CD4-positive, alpha-beta T cell treated with Interferon gamma for 1 hour (primary cell): ENCODE data around the gene TTC28.
"Not testable (repeated sequence)": the region's sequence is repeated elsewhere in the genome, so short reads cannot be mapped to it uniquely, and the experiment has no call there.

Experiments
- DNase-seq: peaks from one replicate; pipeline ENCODE4 v3.0.0-alpha.2; 2020

Gene TTC28

DNA sequence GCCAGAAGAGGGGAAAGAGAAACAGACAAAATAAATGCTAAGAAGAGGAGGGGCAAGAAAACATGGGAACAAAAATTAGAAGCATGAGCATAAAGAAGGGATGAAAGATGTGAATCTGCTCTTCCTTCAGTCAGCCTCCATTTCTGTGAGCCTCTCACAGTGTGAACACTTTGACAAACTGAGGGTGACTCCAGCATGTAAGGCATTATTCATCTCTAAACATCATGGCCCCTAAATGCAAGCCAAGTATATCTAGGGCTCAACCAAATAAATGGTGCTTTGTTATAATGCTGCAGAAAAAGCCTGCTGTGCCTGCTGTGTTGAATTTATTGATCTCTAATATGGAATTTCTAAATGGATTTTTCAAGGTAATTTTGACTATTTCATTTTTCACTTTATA is 281.3 kb downstream of the TTC28 start:
- DNase-seq: no peak

DNA sequence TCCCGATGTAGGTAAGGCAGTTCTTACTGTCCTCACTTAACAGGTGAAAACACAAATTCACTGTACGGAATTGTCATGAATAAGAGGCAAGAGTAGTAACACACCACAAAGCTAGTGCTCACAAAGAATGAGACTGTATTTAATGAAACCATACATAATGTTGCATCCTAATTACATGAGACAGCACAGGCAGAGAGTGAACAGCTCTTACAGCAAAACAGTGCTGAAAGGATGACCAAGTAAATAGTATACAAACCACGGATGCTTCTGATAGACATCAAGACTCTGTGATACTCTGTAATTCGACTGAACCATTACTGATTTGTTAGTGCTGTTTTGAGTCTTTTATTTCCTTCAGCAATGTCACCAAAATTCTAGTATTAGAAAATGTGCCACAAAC is 282.3 kb downstream of the TTC28 start:
- no peak for DNase-seq

DNA sequence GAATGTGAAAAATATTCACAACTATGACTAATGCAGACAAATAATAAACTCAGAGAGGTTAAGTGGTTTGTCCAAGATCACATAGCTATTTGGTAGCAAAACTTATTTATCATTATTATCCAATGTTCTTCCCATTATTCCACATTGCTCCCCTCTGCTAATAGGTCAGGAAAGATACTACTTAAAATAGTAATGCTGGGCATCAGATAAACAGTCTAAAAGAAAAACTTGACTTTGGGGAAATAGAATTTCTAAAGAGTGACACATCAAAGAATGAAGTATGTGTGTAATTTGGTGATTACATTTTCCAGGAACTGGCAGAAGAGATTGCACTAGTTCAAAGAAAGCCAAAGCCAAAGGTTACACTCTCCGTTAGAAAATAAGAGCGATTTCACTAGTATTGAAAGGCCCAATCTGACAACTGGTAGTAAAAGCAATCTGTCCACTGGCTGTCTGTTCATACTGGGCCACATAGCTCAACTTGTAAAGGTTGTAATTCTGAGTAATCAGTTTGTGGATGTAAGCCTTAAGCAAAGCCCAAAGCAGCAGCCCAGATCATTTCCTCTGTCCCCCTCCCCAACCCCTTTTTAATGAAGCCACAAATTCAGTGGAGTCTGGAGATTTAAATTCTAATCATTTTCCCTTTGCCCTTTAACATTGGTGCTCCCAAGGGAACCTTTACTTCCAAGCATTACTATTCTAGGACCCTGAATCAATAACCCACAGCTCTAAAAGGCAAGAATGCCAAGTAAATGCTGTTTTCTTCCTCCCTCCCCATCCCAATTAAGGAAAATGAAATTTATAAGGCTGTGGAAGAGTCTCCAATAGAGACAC is 283.5 kb downstream of the TTC28 start:
- DNase-seq: no peak

DNA sequence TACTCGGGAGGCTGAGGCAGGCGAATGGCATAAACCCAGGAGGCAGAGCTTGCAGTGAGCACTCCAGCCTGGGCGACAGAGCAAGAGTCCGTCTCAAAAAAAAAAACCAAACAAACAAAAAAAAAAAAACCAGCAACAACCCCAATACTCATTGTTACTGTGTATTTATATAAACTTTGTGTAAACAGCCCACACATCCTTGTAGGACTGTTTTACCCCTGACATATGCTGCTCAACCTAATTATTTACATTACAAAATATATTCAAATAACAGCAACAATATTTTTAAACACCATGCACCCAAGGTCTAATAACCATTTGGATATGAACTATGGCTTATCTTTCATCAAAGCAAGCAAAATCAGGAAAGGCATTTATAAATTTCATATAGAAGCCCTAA is 284.1 kb downstream of the TTC28 start:
- DNase-seq: no peak

DNA sequence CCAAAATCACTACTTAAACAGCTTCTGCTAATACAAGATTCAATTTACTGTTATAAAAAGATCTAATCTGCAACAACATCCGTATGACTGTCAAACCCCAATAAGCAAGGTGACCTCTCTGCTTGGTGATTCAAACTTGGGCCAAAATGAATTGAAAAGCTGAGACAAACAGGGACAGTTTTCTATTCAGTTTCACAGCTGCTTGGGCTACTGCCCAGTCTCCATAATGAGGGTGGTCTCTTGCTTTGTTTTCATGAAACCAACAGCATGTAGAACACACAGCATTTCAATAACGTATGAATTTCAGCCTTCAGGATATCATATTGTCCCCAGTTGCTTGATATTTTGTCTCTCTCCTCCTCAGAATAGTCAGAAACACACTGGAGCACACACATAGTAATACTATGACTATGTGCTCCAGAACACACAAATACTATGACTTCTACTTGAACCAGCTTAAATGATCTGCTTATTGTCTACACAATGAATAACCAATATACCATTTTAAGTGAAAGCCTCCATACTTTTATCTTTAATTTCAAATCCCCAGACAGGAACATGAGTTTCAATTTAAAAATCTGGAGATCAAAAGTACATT is 285.0 kb downstream of the TTC28 start:
- no peak for DNase-seq

DNA sequence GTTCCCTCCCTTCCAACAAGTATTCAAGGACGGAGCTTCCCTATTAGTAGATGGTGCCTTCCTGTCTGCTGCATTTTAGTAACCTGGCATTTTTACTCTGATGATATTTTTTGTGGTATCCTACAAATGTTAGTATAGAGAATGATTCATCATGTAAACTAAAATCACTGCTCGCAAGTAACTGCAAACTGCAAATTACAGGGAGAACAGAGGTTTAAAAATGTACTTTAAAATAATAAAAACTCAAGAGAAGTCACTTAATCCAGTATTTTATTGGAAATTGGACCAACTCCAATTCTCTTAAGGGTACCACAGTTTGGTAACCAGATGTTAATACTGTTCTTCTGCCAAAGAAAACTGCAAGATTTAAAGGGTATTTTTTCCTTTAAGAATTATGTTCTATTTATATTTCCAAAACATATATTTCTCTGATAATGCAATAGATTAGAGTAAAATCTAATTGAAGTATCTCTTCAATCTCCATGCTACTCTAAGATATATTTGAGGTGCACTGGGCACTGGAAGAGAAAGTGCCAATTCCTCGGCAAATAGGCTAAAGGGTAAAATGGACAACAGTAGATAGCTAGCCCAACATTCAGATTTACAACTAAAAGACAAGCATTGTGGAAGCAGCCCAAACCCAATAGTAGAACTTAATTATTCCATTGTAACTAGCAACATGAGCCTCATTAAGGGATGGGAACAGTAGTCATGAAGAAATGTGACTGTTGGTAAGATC is 298.0 kb downstream of the TTC28 start:
- DNase-seq: no peak

DNA sequence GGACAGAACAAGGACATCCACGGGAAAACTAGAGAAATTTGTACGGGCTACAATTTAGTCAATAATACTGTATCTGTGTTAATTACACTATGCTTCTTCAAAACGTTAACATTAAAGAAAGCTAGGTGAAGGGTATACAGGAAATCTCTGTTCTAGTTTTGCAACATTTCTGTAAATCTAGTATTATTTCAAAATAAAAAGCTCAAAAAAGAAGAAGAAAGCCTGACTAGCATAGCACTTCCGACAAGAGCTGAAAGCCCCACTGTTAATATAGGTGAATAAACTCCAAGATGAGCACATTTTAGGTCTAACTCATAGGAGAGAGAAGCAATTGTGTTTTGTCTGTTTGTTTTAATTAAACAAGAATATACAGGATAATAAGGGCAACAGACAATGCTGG is 299.7 kb downstream of the TTC28 start:
- no peak for DNase-seq

DNA sequence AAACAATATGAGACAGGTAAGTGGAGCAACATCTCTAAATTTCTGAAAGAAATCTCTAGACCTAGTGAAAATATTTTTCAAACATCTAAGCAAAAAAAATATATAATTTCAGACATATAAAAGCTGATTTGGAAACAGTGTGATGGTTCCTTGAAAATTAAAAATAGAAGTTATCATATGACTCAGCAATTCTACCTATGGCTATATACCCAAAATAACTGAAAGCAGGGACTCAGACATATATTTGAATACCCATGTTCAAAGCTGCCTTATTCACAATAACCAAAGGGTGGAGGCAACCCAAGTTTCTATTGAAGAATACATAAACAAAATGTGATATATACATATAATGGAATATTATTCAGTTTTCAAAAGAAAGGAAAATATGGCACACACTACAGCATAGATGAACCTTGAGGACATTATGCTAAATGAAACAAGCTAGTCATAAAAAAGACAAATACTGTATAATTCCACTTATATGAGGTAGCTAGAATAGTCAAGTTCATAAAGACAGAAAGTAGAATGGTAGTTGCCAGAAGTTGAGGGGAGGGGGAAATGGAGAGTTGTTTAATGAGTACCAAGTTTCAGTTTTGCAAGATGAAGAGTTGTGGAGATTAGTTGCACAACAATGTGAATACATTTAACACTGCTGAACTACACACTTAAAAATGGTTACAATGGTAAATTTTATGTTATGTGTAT is 300.4 kb downstream of the TTC28 start:
- DNase-seq: no peak

DNA sequence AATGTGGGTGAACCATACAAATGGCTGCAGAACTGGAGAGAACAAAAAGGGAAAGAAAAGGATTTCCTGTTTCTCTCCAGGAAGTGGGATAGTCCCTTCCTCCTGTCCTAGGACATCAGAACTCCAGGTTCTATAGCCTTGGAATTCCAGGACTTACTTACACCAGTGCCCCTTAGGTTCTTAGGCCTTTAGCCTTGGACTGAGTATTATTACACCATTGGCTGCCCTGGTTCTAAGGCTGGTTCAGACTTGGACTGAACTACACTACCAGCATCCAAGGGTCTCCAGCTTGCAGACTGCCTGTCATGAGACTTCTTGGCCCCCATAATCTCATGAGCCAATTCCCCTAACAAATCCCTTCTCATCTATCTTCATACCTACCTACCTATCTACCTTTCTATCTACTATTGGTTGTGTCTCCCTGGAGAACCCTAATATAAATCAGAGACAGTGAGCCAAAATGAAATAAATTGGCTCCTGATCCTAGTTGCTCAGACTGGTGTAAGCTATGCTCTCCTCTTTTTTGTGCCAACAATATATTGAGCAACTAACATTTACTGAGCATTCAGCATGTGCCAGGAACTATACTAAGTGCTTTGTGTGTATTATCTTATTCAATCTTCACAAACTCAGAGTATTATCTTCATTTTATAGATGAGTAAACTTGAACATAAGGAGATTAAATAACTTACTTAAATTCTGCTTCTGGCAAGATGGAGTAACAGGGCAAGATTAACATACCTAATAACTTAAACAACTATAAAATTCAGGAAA is 303.7 kb downstream of the TTC28 start:
- no peak for DNase-seq

DNA sequence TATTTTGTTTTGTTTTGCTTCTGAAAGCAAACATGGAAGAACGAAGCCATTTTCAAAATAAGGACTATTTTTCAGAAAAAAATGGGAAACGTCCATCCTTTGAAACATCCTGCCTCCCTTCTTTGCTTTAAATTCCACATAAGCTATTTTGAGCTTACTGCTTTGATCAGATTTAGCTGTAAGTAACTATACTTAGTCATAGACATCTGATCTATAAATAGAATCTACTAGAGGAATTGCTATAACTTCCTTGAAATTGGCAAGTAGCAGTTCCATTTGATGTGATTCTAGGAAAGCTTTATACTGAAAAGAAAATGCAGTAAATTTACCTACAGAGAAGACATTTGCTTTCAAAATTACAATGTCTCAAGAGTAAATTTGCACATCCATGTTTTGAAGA is 305.8 kb downstream of the TTC28 start:
- DNase-seq: no peak

DNA sequence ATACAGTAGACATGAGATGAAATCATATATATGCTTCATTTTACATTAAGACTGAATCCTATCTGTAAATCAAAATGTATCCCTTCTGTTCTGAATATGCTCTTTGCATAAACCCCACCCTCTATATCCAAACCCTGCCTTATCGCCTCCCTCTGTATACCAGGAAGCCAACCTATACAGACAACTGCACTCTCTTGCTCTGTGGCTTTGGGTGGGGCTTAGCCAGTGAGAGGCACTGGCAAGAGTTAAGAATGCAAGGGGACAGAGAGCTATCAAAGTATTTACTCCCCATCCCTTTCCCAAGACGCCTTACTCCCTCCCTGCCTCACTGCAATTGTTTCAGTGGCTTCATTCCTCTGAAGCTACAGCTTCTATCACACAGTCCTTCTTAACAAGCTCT is 309.8 kb downstream of the TTC28 start:
- no peak for DNase-seq

DNA sequence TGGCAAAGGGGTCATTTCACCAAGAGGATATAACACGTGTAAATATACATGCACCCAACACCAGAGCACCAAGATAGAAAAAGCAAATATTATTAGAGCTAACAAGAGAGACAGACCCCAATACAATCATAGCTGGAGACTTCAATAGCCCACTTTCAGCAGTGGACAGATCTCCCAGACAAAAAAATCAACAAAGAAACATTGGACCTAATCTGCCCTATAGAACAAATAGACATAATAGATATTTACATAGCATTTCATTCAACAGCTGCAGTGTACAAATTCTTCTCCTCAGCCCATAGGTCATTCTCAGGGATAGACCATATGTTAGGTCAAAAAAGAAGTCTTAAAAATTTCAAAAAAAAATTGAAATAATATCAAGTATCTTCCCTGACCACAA is 312.8 kb downstream of the TTC28 start:
- no peak for DNase-seq

DNA sequence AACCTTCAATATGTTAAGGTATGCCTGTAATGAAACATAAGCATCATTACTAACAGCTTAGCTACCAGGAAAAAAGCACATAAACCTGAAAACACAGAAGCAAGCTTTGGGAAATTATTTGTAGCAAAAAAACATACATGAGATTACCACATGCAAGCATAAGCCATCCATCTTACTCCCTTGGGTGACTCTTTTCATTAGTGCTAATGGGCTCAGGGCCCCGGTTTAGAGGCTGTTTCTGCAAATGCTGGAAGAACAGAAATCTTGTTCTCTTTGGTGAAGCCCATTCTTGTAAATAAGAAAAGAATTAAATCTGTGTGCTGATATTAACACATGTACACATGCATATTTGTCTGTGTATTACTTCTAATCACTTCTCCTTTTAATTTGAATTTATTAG is 314.3 kb downstream of the TTC28 start:
- no peak for DNase-seq

DNA sequence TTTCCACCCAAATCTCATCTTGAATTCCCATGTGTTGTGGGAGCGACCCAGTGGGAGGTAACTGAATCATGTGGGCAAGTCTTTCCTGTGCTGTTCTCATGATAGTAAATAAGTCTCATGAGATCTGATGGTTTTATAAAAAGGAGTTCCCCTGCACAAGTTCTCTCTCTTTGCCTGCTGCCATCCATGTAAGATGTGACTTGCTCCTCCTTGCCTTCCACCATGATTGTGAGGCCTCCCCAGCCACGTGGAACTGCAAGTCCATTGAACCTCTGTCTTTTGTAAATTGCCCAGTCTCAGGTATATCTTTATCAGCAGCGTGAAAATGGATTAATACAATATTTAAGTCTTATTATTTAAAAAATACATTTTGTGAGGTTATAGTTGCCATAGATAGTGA is 315.5 kb downstream of the TTC28 start:
- not testable (repeated sequence) for DNase-seq

DNA sequence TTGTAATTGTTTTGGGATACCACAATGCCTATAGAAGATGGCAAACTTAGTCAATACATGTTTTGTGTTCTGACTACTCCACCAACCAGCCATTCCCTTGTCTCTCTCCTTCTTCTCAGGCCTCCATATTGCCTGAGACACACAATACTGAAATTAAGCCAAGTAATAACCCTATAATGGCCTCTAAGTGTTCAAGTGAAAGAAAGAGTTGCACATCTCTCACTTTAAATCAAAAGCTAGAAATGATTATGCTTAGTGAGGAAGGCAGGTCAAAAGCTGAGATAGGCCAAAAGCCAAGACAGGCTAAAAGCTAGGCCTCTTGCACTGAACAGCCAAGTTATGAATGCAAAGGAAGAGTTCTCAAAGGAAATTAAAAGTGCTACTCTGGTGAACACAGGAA is 318.7 kb downstream of the TTC28 start:
- DNase-seq: no peak

DNA sequence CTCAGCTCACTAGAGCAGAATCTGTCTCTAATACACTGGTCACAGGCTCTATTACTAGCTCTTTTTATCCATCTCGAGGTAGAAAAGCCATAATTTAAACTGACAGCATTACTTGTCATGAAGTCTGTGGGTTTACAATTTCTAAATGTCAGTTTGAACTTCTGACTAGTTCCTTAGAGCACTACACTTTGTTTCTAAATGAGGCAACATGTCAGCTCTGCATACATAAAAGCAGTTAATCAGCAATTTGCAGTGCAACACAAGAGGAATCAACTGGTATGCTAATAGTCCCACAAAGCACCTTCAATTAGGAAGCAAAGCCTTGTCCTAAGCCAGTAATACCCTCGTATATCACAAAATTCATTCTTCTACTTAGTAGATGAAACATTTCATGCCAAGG is 321.3 kb downstream of the TTC28 start:
- no peak for DNase-seq

DNA sequence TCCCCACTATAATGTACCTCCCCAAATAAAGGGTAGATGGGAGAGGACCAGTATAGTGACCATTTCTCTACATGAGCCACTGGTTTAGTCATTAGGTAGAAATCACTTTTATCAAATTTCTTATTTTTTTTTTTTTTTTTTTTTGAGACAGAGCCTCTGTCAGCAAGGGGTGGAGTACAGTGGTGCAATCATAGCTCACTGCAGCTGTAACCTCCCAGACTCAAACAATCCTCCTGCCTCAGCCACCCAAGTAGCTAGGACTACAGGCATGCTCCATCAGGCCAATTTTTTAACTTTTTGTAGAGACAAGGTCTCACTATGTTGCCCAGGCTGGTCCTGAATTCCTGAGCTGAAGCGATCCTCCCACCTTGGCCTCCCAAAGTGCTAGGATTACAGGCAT is 322.4 kb downstream of the TTC28 start:
- DNase-seq: no peak

DNA sequence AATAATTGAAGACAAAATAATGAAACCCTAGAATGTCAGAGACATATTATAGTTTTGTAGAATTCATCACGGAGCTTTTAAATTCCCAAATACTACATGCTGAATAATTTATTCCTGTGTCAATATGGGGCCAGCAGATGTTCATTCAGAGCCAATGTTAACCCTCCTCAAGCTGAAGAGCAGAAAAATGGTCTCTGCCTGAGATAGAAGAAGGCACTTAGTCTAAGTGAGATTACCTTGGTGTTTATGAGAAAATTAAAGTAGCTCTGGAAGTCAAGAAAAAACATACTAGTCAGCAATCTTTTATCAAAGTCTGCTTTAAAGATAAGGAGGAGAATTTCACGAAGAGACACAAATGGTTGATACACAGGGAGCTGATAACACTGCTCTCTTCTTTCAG is 328.2 kb downstream of the TTC28 start:
- no peak for DNase-seq

DNA sequence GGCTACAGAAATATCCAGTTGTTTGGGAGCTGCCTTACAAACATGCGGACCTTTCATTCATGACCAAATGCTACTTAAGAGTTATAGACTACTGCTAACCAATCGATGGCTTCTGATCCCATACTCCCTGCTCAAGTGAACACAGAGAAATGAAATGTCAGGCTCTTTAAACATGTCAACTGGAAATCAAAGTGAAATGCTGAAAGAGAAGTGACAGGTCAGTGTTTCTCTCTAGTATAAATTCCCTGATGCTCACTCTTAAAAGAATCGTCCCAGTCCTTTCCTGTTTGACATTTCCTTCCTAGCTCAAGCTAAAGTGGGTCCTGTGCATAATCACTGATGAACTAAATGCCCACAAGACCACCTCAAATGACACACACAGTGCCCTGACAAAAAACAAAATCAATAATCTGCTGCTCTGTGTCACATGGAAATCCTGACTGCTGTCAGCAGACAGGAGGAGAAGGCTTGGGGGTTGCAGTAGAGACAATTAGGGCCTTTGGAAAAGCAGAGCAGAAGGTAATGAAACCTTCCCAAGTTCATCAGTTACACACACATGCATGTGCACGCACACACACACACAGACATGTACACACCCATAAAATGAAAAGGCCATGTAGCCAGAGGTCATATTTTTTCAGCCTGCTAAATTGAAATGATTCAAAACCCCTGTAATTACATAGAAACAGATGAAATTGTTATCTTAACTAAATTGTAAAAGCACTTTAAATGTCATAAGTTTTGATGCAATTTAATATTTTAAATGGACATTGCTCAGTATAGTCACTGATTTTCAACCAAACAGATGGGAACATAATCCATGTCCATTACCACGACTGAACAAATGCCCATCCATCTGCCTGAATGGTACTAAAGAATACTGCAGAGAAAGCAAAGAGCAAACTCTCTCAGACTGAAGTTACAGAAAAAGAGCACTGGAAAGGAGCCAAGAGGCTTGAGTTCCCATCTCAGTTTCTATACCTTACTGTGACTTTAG is 330.7 kb downstream of the TTC28 start:
- DNase-seq: no peak

DNA sequence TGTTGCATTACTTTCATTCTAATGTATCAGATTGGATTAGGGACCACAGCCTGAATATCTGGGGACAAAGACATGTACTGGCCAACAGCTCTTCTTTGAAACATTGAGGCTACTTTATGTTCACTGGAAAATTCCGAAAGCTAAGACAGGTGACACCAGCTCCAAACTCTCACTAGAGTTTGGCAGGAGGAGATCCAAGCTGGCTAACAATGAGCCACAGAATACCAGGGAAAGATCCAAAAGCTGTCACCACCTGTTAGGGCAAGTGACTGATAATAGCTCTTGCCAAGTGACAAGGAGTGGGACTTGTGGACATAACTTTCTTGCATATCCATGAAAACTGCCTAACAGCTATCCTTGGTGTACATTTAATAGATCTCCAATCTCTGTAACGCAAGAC is 333.3 kb downstream of the TTC28 start:
- no peak for DNase-seq

DNA sequence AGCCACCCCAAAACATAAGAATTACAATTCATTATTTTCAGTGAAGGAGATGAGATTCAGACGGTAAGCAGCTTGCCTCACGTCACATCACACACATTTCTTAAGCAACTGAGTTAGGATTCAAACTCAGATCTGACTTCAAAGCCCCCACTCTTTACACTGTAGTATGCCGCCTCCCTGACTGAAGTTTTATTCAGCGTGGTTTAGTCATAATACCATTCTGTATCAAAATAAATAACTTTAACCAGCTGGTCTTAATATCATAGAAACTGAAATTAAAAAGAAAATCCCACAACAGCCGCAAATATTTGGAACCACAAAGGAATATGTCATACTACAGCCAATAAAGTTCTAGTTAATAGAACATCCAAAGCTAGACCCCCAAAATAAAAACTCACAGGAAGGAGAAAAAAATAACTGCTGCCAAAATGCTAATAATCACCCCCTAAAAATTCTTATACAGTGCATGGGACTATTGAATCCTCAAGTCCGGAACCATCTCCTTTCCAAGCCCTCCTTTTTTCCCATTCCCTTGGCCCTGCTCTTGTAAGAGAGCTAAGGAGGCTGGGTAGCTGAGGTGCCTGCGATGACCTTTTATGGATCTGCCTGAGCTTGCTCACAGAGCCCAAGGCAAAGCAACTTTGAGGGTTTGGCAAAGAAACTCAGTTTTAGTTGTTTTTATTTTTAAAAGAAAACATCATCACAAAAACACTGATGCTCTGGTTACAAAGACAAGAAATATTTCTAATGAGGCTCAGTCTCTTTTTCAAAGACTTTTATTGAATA is 334.5 kb downstream of the TTC28 start:
- DNase-seq: no peak
